Spinal cord (tissue), 10 donors: ENCODE results near the gene PITX2. TPM values are rescaled to one million over a fixed set of nuclear protein-coding genes. Genes with fewer than 3 reads are reported as not detected.
"Not testable (repeated sequence)": the region's sequence is repeated elsewhere in the genome, so short reads cannot be mapped to it uniquely, and the experiment has no call there.

Source experiments
- DNase-seq, 6 donors: peaks; one replicate each; pipeline versions ENCODE4 v3.0.0 to v3.0.0-alpha.2; 2013 to 2015; ENCODE audit warnings: low spot score in 6 of 6, low read depth in 4 of 6
- H3K27ac ChIP-seq: one replicate; pipeline ENCODE4 v1.5.1; 2013; ENCODE audit warnings: low read depth, low read length, control low read depth
- H3K27me3 ChIP-seq: one replicate; pipeline ENCODE4 v1.6.1; 2013; ENCODE audit warnings: low read length; ENCODE audit not compliant: control insufficient read depth, insufficient read depth
- H3K36me3 ChIP-seq: one replicate; pipeline ENCODE4 v1.6.1; 2013; ENCODE audit warnings: low read length; ENCODE audit not compliant: control insufficient read depth, insufficient read depth
- H3K4me1 ChIP-seq: one replicate; pipeline ENCODE4 v1.6.1; 2013; ENCODE audit warnings: low read length; ENCODE audit not compliant: control insufficient read depth, insufficient read depth
- H3K4me3 ChIP-seq: one replicate; pipeline ENCODE4 v1.5.1; 2013; ENCODE audit warnings: low read depth, low read length, control low read depth
- H3K9me3 ChIP-seq: one replicate; pipeline ENCODE4 v1.6.1; 2013; ENCODE audit warnings: low read length; ENCODE audit not compliant: control insufficient read depth, insufficient read depth
- WGBS: methylation state at CpG from one replicate; pipeline ENCODE4 v1.1.5; 2013; ENCODE audit warnings: missing lambda C conversion rate; ENCODE audit not compliant: insufficient coverage; 5-methylcytosine and 5-hydroxymethylcytosine counted together
- polyA plus RNA-seq, 2 donors: library from polyadenylated mRNA; unstranded; fragments of 120-200 nt; gene quantifications; one replicate each; pipeline ENCODE4 v1.2.1, GENCODE V29; 2013; ENCODE audit not compliant: insufficient read length in 2 of 2
- total RNA-seq, 2 donors: library from RNA; depleted of rRNA in 1 of 2; stranded (reverse); fragments of 120-200 nt in 1 of 2; fragments of >200 nt in 1 of 2; gene quantifications; one replicate each; pipeline versions ENCODE4 v1.2.3 to v1.2.4, GENCODE V29; 2013 to 2014
- donor health status: healthy.

PITX2 gene
- total and polyA plus RNA-seq, 4 donors, result 0.33 to 2.6 (median 1.4) TPM

DNA sequence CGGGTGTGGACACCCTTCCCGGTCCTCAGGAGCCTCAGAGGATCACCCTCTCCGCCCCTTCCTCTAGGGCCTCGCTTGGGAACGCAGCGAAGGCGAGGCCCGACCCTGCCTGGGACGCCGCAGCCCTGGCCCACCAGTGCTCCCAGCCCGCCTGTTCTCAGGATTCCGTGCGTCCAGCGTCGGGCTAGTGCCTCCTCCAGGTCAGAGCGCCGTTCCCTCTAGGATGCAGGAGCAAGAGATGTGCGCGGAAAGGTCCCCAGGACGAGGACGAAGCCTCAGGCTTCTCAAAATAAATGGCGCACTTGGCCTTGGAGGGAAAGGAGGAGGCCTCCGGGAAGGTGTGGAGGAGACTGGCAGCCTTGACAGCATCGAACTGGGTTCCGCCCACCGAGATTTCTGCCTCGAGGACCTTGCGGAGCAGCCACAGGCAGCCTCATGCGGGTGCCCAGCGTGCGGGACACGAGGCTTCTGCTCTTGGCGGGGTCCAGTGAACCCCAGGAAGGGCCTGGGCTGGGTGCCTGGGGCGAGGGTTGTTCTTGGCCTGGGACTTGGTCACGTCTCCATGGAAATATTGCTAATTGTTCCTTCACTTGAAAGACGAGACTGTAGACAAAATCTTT is 35.1 kb downstream of the PITX2 start:
- Histone ChIP-seq H3K9me3 (no peaks in the 10 kb centered on the region), H3K27ac (no peak overlapping the region), H3K4me1 (no peaks in the 10 kb centered on the region), H3K27me3 (no peaks in the 10 kb centered on the region), H3K4me3 (no peak overlapping the region), H3K36me3 (peaks cover 2% of the 10 kb centered on the region)
- WGBS, result 96% methylated on average over 35 of the region's 36 CpGs
- DNase-seq, result no peak

- no peaks in the 10 kb centered on the region for H3K27me3 ChIP-seq
- H3K4me1 ChIP-seq, result no peaks in the 10 kb centered on the region
- no CpG with 5 or more reads among the region's 7 CpGs for WGBS
- H3K27ac ChIP-seq, result no peak overlapping the region
- peak in 4 of 6 donors; percentile 7 to 78 (median 39) for DNase-seq
- H3K4me3 ChIP-seq, result no peak overlapping the region
- peaks cover 2% of the 10 kb centered on the region for H3K36me3 ChIP-seq
- H3K9me3 ChIP-seq, result no peaks in the 10 kb centered on the region
Measured at GRCh38 chr4:110586131-110586850, 36.6 kb downstream of the PITX2 start.

DNA sequence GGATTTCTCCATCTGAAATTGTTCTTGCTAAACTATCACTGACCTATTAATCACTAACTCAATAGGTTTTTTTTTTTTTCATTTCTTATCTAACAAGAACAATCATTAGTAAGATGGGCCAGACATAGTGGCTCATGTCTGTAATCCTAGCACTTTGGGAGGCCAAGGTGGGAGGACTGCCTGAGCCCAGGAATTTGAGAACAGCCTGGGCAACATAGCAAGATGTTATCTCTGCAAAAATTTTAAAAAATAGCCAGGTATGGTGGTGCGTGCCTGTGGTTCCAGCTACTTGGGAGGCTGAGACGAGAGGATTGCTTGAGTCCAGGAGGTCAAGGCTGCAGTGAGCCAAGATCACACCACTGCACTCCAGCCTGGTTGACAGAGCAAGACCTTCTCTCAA is 46.2 kb downstream of the PITX2 start:
- DNase-seq, H3K4me3 ChIP-seq: not testable (repeated sequence)
- WGBS, result 100% methylated on average over 1 of the region's 2 CpGs

More for the DNA sequence above, 46.2 kb downstream of the PITX2 start:
- H3K9me3 ChIP-seq, H3K36me3 ChIP-seq, H3K27ac ChIP-seq, H3K4me1 ChIP-seq, H3K27me3 ChIP-seq: not testable (repeated sequence)

Other genes starting within 250 kb of the PITX2 start
- 10 to 100 TPM in 1 of 2 donors, 1 to 10 TPM in 1; 5.0 to 13.2 TPM for gene ENPEP, start 146.9 kb downstream of the PITX2 start, total RNA-seq
- 1 to 10 TPM; 2.5 to 2.8 TPM for gene ENPEP, start 146.9 kb downstream of the PITX2 start, polyA plus RNA-seq